HG03097 (cell line): Measurements from ENCODE around the gene SCAMP5.

ENCODE experiments used
- ATAC-seq: cut with Tn5 transposase; IDR thresholded peaks from one replicate; pipeline ENCODE4 v1.9.1; 2021; ENCODE audit not compliant: unreplicated experiment, low FRiP score

The SCAMP5 gene

DNA sequence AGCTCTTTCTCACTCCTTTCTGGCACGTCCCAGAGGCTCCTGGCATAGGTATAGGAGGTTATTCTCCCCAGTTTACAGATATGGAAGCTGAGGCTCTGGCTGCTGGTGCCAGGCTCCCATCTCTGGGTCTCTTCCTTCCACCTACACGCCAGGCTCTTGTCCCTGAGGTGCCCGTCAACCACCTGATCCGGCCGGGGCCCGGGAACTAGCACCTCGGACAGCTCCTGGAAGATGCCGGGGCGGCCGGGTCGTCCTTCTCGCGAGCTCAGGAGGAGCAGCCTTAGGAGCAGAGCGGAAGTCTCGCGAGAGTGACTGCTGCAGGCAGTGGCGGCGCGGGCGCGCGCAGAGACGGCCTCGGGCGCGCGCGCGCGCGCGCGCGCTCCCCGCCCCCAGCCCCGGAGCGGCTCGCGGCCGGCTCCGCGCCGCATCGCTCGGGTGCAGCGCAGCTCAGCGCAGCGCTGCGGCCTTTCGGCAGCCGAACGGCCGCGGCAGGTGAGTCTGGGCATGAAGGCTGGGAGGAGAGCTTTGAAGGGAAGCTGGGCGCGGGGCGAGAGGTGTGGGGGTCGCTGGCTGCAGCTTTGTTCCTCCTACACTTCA lies at the start of gene SCAMP5:
TSS of gene SCAMP5 (plus strand) at position 382 of the 597 bp plus-strand sequence. CDS start 16,277 bp downstream, outside the sequence.
- peak; percentile 77 for ATAC-seq

- ATAC-seq: no peak
Measured at GRCh38 chr15:74950078-74950908, 45.1 kb upstream of the SCAMP5 start.

DNA sequence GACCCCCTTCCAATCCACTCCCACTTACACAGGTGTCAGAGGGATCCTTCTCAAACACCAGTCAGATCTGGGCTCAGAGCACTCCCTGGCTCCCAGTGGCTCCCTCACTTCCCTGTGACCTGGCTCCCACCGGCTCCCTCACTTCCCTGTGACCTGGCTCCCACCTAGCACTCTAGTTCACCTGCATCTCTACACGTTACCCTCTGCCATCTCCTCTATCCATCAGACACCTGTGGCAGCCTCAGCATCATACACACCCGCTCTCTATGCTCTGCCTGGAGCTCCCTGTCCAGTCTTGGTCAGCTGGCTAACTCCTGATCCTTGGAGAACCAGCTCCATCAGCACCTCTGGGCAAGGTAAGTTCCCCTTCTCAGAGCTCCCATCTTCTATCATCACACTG lies 44.4 kb upstream of the SCAMP5 start:
- no peak for ATAC-seq

- no peak for ATAC-seq
Measured at GRCh38 chr15:74954515-74954914, 40.8 kb upstream of the SCAMP5 start.

GRCh38 chr15:74955017-74955416 lies 40.3 kb upstream of the SCAMP5 start:
- no peak for ATAC-seq

GRCh38 chr15:74955796-74956647 lies 39.3 kb upstream of the SCAMP5 start:
- ATAC-seq: peak; percentile 39

DNA sequence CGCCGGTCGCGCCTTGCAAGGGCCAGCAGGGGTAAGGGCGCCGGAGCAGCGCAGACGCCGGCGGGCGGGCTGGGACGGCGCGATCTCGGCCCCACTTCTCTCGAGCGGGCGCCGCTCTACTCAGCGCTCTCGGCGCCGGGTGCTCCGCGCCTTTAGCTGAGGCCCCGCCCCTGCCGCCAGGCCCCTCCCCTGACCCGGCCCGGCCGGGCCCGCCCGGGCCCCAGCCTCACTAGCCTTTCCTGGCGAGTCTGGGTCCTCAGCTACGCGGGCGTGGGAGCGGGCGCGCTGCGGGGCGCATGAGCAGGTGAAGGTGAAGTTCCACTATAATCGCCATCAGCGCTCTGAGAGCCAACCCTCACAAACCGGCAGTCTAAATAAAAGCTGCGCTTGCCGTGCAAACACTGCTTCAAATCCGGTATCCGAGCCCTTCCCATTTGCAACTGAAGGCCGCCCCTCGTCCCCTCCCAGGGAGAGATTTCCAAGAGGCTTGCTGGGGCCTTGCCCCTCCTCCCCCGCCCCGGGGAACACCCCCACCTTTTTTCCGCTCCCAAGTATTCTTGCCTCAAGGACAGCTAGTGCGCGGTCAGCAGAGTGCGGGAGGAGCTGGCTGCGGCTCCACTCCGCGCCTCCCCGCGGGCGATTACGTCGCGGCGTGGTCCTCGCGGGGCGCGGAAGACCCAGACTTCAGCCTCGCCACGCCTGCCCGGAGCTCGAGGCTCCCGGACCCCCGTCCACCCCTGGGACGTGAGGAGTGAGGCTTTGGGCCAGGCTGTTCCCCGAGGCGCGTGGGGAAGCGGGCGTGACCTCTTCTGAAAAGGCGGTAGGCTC lies 38.5 kb upstream of the SCAMP5 start, which contains the start of gene RPP25:
TSS of gene RPP25 (minus strand) at position 125 of the 828 bp plus-strand sequence. CDS start 189 bp downstream, outside the sequence.
- peak; percentile 64 for ATAC-seq

- ATAC-seq: no peak
Measured at GRCh38 chr15:74957476-74958035, 37.8 kb upstream of the SCAMP5 start.

GRCh38 chr15:74958320-74958907 lies 36.9 kb upstream of the SCAMP5 start:
- ATAC-seq: no peak

DNA sequence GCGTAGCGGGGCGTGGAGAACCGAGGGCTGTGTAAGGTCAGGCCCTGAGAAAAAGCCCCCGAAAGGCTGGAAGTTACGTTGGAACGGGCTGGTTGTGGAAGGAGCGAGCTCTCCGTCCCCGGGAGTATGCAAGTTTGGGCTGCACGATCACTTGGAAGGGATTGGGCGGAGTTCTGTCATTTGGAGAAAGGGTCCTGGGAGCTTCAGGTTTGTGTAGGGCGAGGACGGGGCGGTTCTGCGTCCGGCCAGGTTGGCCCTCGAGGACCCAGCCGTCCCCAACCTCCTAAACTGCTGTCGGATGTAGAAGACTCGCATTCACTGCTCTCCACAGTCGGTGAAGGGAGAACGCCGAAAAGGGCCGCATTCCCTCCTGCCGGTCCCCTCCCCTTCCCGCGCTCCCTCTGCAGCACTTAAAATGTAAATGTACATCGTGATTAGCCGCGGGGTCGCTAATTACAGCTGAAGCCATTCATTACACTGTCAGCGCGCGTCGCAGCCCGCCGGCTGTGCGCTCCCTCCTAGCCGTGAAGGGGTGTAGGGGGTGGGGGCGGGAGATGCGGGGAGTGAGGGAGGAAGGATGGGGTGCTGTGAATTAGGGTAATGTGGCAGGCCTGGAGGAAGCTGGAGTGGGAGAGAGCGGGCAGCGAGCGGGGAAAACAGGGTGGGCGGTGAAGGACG lies 36.3 kb upstream of the SCAMP5 start:
- no peak for ATAC-seq

- no peak for ATAC-seq
Measured at GRCh38 chr15:74959586-74959939, 35.8 kb upstream of the SCAMP5 start.

DNA sequence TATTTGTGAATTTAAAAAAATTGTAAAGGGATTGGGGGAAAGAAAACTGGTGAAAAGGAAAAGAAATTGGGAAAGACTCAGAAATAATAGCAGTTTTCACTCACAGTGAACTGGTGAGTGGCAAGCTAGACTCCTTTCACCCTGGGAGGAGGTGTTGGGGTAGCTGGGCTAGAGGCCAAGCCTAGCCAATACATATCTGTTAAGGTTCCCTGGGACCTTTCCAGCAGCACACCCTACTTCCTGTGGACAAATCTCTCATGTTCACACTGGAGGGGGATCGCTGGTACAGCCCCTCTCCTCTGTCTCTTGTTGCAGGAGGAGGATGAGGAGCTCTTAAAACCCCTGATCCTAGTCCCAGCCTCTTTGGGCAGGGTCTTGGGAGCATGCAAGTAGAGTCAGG lies 35.1 kb upstream of the SCAMP5 start:
- ATAC-seq: no peak

- no peak for ATAC-seq
Measured at GRCh38 chr15:74960995-74961588, 34.3 kb upstream of the SCAMP5 start.

DNA sequence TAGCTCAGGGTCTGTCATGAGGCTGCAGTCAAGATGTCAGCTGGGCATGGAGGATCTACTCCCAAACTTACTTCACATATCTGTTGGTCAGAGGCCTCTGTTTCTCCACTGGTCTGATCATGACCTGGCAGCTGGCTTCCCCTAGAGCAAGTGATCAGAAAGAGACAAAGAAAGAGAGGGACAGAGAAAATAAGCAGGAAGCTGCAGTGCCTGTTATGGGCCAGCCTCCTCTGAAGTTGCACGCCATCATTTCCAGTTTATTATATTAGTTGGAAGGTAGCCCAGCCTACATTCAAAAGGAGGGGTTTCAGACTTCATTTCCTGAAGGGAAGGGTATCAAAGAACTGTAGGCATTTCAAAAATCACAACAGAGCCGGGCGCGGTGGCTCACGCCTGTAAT lies 33.7 kb upstream of the SCAMP5 start:
- ATAC-seq: no peak

DNA sequence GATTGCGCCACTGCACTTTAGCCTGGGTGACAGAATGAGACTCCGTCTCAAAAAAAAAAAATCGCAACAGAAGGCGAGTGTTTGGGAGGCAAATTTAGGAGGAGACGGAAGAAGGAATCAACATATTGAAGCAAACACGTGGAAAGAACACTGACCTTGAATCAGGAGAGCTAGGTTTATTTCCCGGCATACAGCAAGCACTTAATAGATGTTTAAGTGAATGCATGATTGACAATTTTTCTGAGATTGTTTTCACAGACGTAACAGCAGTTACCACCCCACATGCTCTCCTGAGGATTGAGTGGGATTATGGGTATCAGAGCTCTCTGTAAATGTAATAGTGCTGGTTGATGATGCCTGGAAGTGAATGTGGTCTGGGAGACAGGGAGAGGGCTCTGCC lies 33.1 kb upstream of the SCAMP5 start:
- no peak for ATAC-seq

DNA sequence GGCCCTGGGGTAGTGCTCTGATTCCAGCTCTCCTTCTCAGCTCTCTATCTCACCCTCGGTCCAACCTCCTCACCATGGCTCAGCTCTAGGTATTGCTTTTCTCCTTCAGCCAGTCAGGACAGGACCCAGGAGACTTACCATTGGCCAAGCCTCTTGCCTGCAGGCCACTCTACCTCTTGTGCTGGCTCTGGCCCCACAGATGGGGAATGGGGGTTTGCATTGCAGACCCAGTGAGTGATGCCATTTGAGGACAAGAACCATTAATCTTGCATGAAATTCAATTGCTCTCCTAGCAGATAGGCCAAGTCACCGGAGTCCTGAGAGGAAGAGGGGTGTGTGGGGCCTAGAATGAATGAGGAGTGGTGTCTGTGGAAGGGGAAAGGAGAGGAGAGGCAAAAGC lies 32.7 kb upstream of the SCAMP5 start:
- ATAC-seq: no peak

DNA sequence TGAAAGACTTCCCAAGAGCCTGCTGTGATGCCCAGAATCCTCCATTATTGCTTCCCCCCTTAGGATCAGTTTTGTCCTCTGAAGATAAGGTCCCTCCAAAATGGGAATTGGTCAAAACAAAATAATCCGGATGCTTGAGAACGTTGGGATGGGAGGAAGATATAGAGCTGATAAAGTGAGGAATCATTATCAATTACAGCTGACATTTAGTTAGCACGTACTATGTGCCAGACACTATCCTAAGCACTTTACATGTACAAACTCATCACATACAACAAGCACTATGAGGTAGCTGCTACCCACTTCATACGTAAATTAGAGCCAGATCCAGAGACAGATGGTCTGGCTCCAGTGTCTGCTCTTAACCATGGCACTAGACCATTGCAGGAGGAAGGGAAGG lies 32.1 kb upstream of the SCAMP5 start:
- ATAC-seq: no peak

DNA sequence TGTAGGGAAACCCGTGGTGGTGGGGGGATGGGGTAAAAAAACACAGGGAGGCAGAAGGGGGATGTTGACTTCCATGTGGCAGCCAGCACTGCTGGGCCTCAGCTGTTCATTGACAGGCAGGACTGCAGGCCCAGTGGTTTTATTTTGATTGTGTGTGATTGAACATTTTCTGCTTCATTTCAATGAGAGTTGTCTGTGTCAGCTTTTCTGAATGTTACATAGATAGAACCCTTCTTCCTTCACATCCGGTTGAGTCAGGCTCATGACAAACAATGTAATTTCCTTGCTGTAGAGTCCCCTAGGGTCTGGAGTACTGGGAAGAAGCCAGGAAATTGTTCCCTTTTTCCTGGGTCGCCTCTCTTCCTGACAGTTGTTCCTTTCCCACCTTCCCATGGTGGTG lies 30.6 kb upstream of the SCAMP5 start:
- ATAC-seq: no peak

DNA sequence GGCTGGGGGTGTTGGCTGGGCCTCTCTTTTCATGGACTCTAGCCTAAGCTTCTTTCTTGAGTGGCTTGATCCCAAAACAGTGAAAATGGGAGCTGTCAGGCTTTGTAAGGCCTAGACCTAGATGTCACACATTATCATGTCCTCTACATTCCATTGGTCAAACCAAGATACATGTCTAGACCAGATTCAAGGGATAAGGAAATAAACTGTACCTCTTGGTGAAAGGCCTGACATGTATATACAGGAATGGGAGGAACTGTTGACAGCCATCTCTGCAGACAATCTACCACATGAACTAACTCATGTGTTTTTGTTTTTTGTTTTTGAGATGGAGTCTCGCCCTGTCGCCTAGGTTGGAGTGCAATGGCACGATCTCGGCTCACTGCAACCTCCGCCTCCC lies 27.7 kb upstream of the SCAMP5 start:
- no peak for ATAC-seq
